Ishikawa (cell line): ENCODE results near the gene CNNM1.

Source experiments
- CEBPB ChIP-seq: IDR thresholded peaks from 2 replicates; pipeline ENCODE4 v1.6.1; 2012
- CREB1 ChIP-seq: IDR thresholded peaks from 2 replicates; pipeline ENCODE4 v1.6.1; 2012; ENCODE audit warnings: low read depth
- EGR1 ChIP-seq: IDR thresholded peaks from 2 replicates; pipeline ENCODE4 v1.6.1; 2012
- EP300 ChIP-seq: IDR thresholded peaks from 2 replicates; pipeline ENCODE4 v1.6.1; 2012; ENCODE audit warnings: borderline replicate concordance
- FOXM1 ChIP-seq: IDR thresholded peaks from 2 replicates; pipeline ENCODE4 v1.6.1; 2012; ENCODE audit warnings: low read depth, borderline replicate concordance
- NFIC ChIP-seq: IDR thresholded peaks from 2 replicates; pipeline ENCODE4 v1.6.1; 2012
- RAD21 ChIP-seq: IDR thresholded peaks from 2 replicates; pipeline ENCODE4 v1.6.1; 2012; ENCODE audit warnings: low read depth
- REST ChIP-seq: IDR thresholded peaks from 2 replicates; pipeline ENCODE4 v1.6.1; 2012; ENCODE audit warnings: low read depth, mild to moderate bottlenecking
- TAF1 ChIP-seq: IDR thresholded peaks from 2 replicates; pipeline ENCODE4 v1.6.1; 2012; ENCODE audit warnings: low read depth, mild to moderate bottlenecking
- TCF12 ChIP-seq: IDR thresholded peaks from 2 replicates; pipeline ENCODE4 v1.6.1; 2012; ENCODE audit warnings: low read depth
- TEAD4 ChIP-seq: IDR thresholded peaks from 2 replicates; pipeline ENCODE4 v1.6.1; 2012
- USF1 ChIP-seq: IDR thresholded peaks from 2 replicates; pipeline ENCODE4 v1.6.1; 2012
- YY1 ChIP-seq: IDR thresholded peaks from 2 replicates; pipeline ENCODE4 v1.6.1; 2012; ENCODE audit warnings: low read depth
- ZBTB7A ChIP-seq: IDR thresholded peaks from 2 replicates; pipeline ENCODE4 v1.6.1; 2012; ENCODE audit warnings: low read depth
- TF ChIP-seq, protein P1 (sequence below): IDR thresholded peaks from 2 replicates; pipeline ENCODE4 v1.6.1; 2012

Gene CNNM1

DNA sequence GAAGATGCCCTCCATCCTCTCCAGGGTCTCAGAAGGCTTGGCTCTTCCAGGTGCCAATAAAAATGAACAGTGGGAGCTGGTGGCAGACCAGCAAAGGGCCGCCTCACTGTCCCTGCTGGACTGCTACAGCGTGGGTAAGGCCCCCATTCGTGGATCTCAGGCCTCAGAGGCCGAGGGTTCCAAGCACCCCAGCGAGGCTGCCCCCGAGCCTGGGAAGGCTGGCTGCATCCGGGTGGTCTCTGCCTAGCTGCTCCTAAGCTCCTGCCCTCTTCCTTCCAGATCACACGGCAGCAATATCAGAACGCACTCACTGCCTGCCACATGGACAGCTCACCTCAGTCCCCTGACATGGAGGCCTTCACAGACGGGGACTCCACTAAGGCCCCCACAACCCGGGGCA is 58.4 kb downstream of the CNNM1 start:
- no peak for TF ChIP-seq ZBTB7A
- no peak for TF ChIP-seq CREB1
- TF ChIP-seq CEBPB = no peak
- no peak for TF ChIP-seq FOXM1
- TF ChIP-seq TEAD4 = no peak
- no peak for TF ChIP-seq USF1
- no peak for TF ChIP-seq NFIC
- TF ChIP-seq TAF1 = no peak
- no peak for TF ChIP-seq RAD21

GRCh38 chr10:99389729-99390480 is 60.7 kb downstream of the CNNM1 start:
- no peak for TF ChIP-seq TCF12
- no peak for TF ChIP-seq YY1
- TF ChIP-seq, protein P1, sequence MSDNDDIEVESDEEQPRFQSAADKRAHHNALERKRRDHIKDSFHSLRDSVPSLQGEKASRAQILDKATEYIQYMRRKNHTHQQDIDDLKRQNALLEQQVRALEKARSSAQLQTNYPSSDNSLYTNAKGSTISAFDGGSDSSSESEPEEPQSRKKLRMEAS = no peak
- no peak for TF ChIP-seq ZBTB7A
- no peak for TF ChIP-seq USF1
- no peak for TF ChIP-seq TEAD4
- TF ChIP-seq EP300 = no peak
- TF ChIP-seq FOXM1 = no peak
- TF ChIP-seq CEBPB = no peak
- TF ChIP-seq REST = no peak
- no peak for TF ChIP-seq NFIC
- TF ChIP-seq EGR1 = no peak
- TF ChIP-seq TAF1 = no peak
- no peak for TF ChIP-seq RAD21
- TF ChIP-seq CREB1 = no peak

- TF ChIP-seq EGR1 (no peak), NFIC (no peak), TAF1 (no peak), CREB1 (no peak), YY1 (no peak), USF1 (no peak), TCF12 (no peak), EP300 (no peak), TEAD4 (no peak), FOXM1 (no peak), REST (no peak), CEBPB (no peak), RAD21 (no peak)
- TF ChIP-seq, protein P1 = no peak
Observed at GRCh38 chr10:99391346-99391745, 62.2 kb downstream of the CNNM1 start.

GRCh38 chr10:99393036-99393435 is 63.9 kb downstream of the CNNM1 start:
- TF ChIP-seq YY1 = no peak

- TF ChIP-seq USF1 = no peak
- TF ChIP-seq, protein P1 = no peak
- no peak for TF ChIP-seq ZBTB7A
- no peak for TF ChIP-seq TCF12
- TF ChIP-seq FOXM1 = no peak
- no peak for TF ChIP-seq CEBPB
- no peak for TF ChIP-seq EGR1
- TF ChIP-seq NFIC = no peak
Observed at GRCh38 chr10:99393683-99394082, 64.5 kb downstream of the CNNM1 start.
